IMR-90 (cell line): ENCODE data around the gene CLCN4. TPM values are rescaled to one million over a fixed set of nuclear protein-coding genes. Genes with fewer than 3 reads are reported as not detected.

Source experiments
- ATAC-seq: fragments of 200-7000 bp; cut with Tn5 transposase; 2 replicates; pipeline ENCODE4 v1.9.1; 2020; ENCODE audit warnings: low read depth, mild to moderate bottlenecking, moderate library complexity
- BruUV-seq: library from RNA; stranded (reverse); fragments of 400-500 nt; replicated peaks from 2 replicates; lab custom pipeline; 2021; lab: Mats Ljungman, UMichigan
- CTCF ChIA-PET: fragments of 300-600 bp; formaldehyde crosslinking; extraction: SDS; loops from one replicate; lab custom pipeline; 2021; ENCODE audit warnings: antibody characterized with exemption; lab: Yijun Ruan, JAX
- POLR2A ChIA-PET: fragments of 300-600 bp; sonication (Branson Sonifier 250); formaldehyde crosslinking; loops from one replicate; lab custom pipeline; 2022; ENCODE audit warnings: antibody characterized with exemption; ENCODE audit not compliant: unreplicated experiment; lab: Charles Lee
- DNase-seq: peaks from one replicate; pipeline ENCODE4 v3.0.0; 2013
- H2AFZ ChIP-seq: replicated peaks from 2 replicates; pipeline ENCODE3; 2013; ENCODE audit warnings: low read length, mild to moderate bottlenecking; ENCODE audit not compliant: poor library complexity
- H2AK5ac ChIP-seq: 2 replicates; pipeline ENCODE4 v1.6.1; 2013; ENCODE audit warnings: low read depth, low read length, inconsistent platforms
- H2AK9ac ChIP-seq: replicated peaks from 2 replicates; pipeline ENCODE3; 2013; ENCODE audit warnings: mild to moderate bottlenecking, low read depth, low read length, moderate library complexity; ENCODE audit not compliant: poor library complexity
- H2BK120ac ChIP-seq: 2 replicates; pipeline ENCODE4 v1.6.1; 2013; ENCODE audit warnings: low read depth, low read length, inconsistent platforms
- H2BK15ac ChIP-seq: 3 replicates; pipeline ENCODE4 v1.6.1; 2013; ENCODE audit warnings: low read depth, low read length, inconsistent platforms
- H2BK20ac ChIP-seq: 2 replicates; pipeline ENCODE4 v1.6.1; 2013; ENCODE audit warnings: low read depth, mild to moderate bottlenecking, inconsistent platforms, low read length, moderate library complexity
- H2BK5ac ChIP-seq: 2 replicates; pipeline ENCODE4 v1.6.1; 2013; ENCODE audit warnings: mild to moderate bottlenecking, low read depth, low read length, inconsistent platforms; ENCODE audit not compliant: poor library complexity, severe bottlenecking
- H3K14ac ChIP-seq: replicated peaks from 2 replicates; pipeline ENCODE4 v1.6.1; 2013; ENCODE audit warnings: low read depth, low read length, inconsistent platforms
- H3K18ac ChIP-seq: 2 replicates; pipeline ENCODE4 v1.6.1; 2013; ENCODE audit warnings: low read depth, low read length, control low read depth
- H3K23ac ChIP-seq: 2 replicates; pipeline ENCODE4 v1.6.1; 2013; ENCODE audit warnings: low read depth, low read length, inconsistent platforms
- H3K27ac ChIP-seq: 2 replicates; pipeline ENCODE4 v1.5.1; 2013; ENCODE audit warnings: mild to moderate bottlenecking, control low read depth, low read length; ENCODE audit not compliant: insufficient read depth
- H3K27me3 ChIP-seq: 2 replicates; pipeline ENCODE4 v1.6.1; 2013; ENCODE audit warnings: low read length; ENCODE audit not compliant: control insufficient read depth, insufficient read depth
- H3K36me3 ChIP-seq: 2 replicates; pipeline ENCODE4 v1.6.1; 2013; ENCODE audit warnings: low read length, mixed read lengths; ENCODE audit not compliant: control insufficient read depth, insufficient read depth
- H3K4ac ChIP-seq: 2 replicates; pipeline ENCODE4 v1.6.1; 2013; ENCODE audit warnings: low read depth, low read length, inconsistent platforms
- H3K4me1 ChIP-seq: 2 replicates; pipeline ENCODE4 v1.6.1; 2013; ENCODE audit warnings: low read length, mixed read lengths; ENCODE audit not compliant: control insufficient read depth, insufficient read depth
- H3K4me2 ChIP-seq: 2 replicates; pipeline ENCODE4 v1.6.1; 2013; ENCODE audit warnings: low read depth, mild to moderate bottlenecking, control low read depth, low read length, moderate library complexity
- H3K4me3 ChIP-seq: 2 replicates; pipeline ENCODE4 v1.5.1; 2013; ENCODE audit warnings: low read depth, mild to moderate bottlenecking, control low read depth, low read length, moderate library complexity; ENCODE audit not compliant: insufficient read depth
- H3K56ac ChIP-seq: 2 replicates; pipeline ENCODE4 v1.6.1; 2013; ENCODE audit warnings: low read length, inconsistent platforms; ENCODE audit not compliant: insufficient read depth; ENCODE audit errors: extremely low read depth
- H3K79me1 ChIP-seq, 2 experiments: 2 replicates each; pipeline ENCODE4 v1.6.1; 2013; ENCODE audit warnings: low read length in 2 of 2, inconsistent platforms in 1 of 2, low read depth in 1 of 2
- H3K9ac ChIP-seq: 2 replicates; pipeline ENCODE4 v1.6.1; 2013; ENCODE audit warnings: low read depth, low read length, control low read depth
- H3K9me1 ChIP-seq: 2 replicates; pipeline ENCODE4 v1.6.1; 2013; ENCODE audit warnings: low read length, inconsistent platforms; ENCODE audit not compliant: insufficient read depth
- H3K9me3 ChIP-seq: 2 replicates; pipeline ENCODE4 v1.6.1; 2013; ENCODE audit warnings: low read length; ENCODE audit not compliant: control insufficient read depth, insufficient read depth
- H4K20me1 ChIP-seq: 2 replicates; pipeline ENCODE4 v1.6.1; 2013; ENCODE audit warnings: low read length, inconsistent platforms; ENCODE audit not compliant: insufficient read depth
- H4K5ac ChIP-seq: 2 replicates; pipeline ENCODE4 v1.6.1; 2013; ENCODE audit warnings: mild to moderate bottlenecking, low read depth, low read length, control low read depth
- H4K8ac ChIP-seq, 2 experiments: 2 replicates each; pipeline ENCODE4 v1.6.1; 2013; ENCODE audit warnings: low read depth in 2 of 2, low read length in 2 of 2, control low read depth in 1 of 2, inconsistent platforms in 1 of 2
- H4K91ac ChIP-seq: 2 replicates; pipeline ENCODE4 v1.6.1; 2013; ENCODE audit warnings: low read depth, low read length, inconsistent platforms; ENCODE audit not compliant: insufficient read depth
- BHLHE40 ChIP-seq: fragments of 150-350 bp; IDR thresholded peaks from 2 replicates; pipeline ENCODE4 v1.6.1; 2016; ENCODE audit warnings: mild to moderate bottlenecking, low read depth, low read length
- CEBPB ChIP-seq: IDR thresholded peaks from 2 replicates; pipeline ENCODE4 v1.6.1; 2012; ENCODE audit warnings: low read depth, low read length, improper control_type of control experiment
- CHD1 ChIP-seq: IDR thresholded peaks from 2 replicates; pipeline ENCODE4 v1.6.1; 2012; ENCODE audit warnings: low read depth, low read length, improper control_type of control experiment
- CTCF ChIP-seq: conservative IDR thresholded peaks from 2 replicates; pipeline ENCODE4 v1.5.1; 2012; ENCODE audit warnings: mild to moderate bottlenecking, low read depth, low read length, improper control_type of control experiment
- ELK1 ChIP-seq: fragments of 150-350 bp; IDR thresholded peaks from 2 replicates; pipeline ENCODE4 v1.6.1; 2016; ENCODE audit warnings: low read depth, mild to moderate bottlenecking, low read length, moderate library complexity, borderline replicate concordance
- FOS ChIP-seq: fragments of 150-350 bp; IDR thresholded peaks from 2 replicates; pipeline ENCODE4 v1.6.1; 2016; ENCODE audit warnings: low read depth, low read length
- MAFK ChIP-seq: IDR thresholded peaks from 2 replicates; pipeline ENCODE4 v1.6.1; 2012; ENCODE audit warnings: low read depth, low read length, improper control_type of control experiment
- MAZ ChIP-seq: IDR thresholded peaks from 2 replicates; pipeline ENCODE4 v1.6.1; 2012; ENCODE audit warnings: low read depth, mild to moderate bottlenecking, low read length, improper control_type of control experiment, moderate library complexity, borderline replicate concordance
- MXI1 ChIP-seq: IDR thresholded peaks from 2 replicates; pipeline ENCODE4 v1.6.1; 2012; ENCODE audit warnings: low read depth, mild to moderate bottlenecking, low read length, moderate library complexity, borderline replicate concordance
- NFE2L2 ChIP-seq: fragments of 150-350 bp; IDR thresholded peaks from 2 replicates; pipeline ENCODE4 v1.6.1; 2016; ENCODE audit warnings: low read depth, mild to moderate bottlenecking, low read length
- POLR2A ChIP-seq: IDR thresholded peaks from 2 replicates; pipeline ENCODE4 v1.6.1; 2012; ENCODE audit warnings: mild to moderate bottlenecking, low read depth, low read length
- RAD21 ChIP-seq: IDR thresholded peaks from 2 replicates; pipeline ENCODE4 v1.6.1; 2012; ENCODE audit warnings: low read length, improper control_type of control experiment
- RCOR1 ChIP-seq: IDR thresholded peaks from 2 replicates; pipeline ENCODE4 v1.6.1; 2012; ENCODE audit warnings: mild to moderate bottlenecking, low read length, improper control_type of control experiment; ENCODE audit not compliant: insufficient replicate concordance
- RFX5 ChIP-seq: IDR thresholded peaks from 2 replicates; pipeline ENCODE4 v1.8.0; 2012; ENCODE audit warnings: low read depth, mild to moderate bottlenecking, low read length, moderate library complexity
- SMC3 ChIP-seq: fragments of 150-350 bp; IDR thresholded peaks from 2 replicates; pipeline ENCODE4 v1.6.1; 2016; ENCODE audit warnings: low read depth, mild to moderate bottlenecking, antibody characterized with exemption, low read length, moderate library complexity
- USF2 ChIP-seq: fragments of 150-350 bp; IDR thresholded peaks from 2 replicates; pipeline ENCODE4 v1.6.1; 2017; ENCODE audit warnings: mild to moderate bottlenecking, antibody characterized with exemption, low read length, low read depth
- WGBS, 2 experiments: methylation state at CpG; one replicate each; pipeline versions ENCODE4 v1.1.5 to v1.1.7; 2013; ENCODE audit warnings: missing lambda C conversion rate in 2 of 2; ENCODE audit not compliant: insufficient read length in 1 of 2; ENCODE audit errors: extremely low coverage in 2 of 2; 5-methylcytosine and 5-hydroxymethylcytosine counted together
- dilution Hi-C: fragments of 300-500 bp; cut with HindIII; formaldehyde crosslinking; loops from one replicate; pipeline ENCODE4 v1.14.3; 2018; ENCODE audit warnings: low sequenced_read_pairs; ENCODE audit not compliant: unreplicated experiment
- in situ Hi-C: fragments of 300-500 bp; cut with MboI; formaldehyde crosslinking; loops from 3 replicates; pipeline ENCODE4 v1.14.3; 2019; ENCODE audit warnings: low sequenced_read_pairs, inconsistent platforms, mixed read lengths
- intact Hi-C: fragments of 100-400 bp; cut with micrococcal nuclease; formaldehyde crosslinking; loops from 2 replicates; pipeline ENCODE4 v1.10.0; 2022
- polyA plus RNA-seq, 3 experiments: library from polyadenylated mRNA; depleted of rRNA; stranded (reverse); fragments of >200 nt; gene quantifications; 2 replicates each; pipeline ENCODE4 v1.2.3, GENCODE V29; 2012; ENCODE audit warnings: low replicate concordance in 1 of 3
- total RNA-seq: library from RNA; depleted of rRNA; stranded (reverse); fragments of >200 nt; gene quantifications from 2 replicates; pipeline ENCODE4 v1.2.3, GENCODE V29; 2012

CLCN4 gene
- total and polyA plus RNA-seq, 2 of the 4 experiments (the other 2 are of a cell fraction), result 2.2 to 4.5 TPM

GRCh38 chrX:10133980-10134676 lies 22.6 kb upstream of the CLCN4 start:
- H2AFZ ChIP-seq, result no peak overlapping the region
- no peak overlapping the region for H3K56ac ChIP-seq
- H3K4ac ChIP-seq, result no peak overlapping the region
- peaks cover 40% of the 10 kb centered on the region for H3K36me3 ChIP-seq
- 80% methylated on average over 10 of the region's 20 CpGs; no CpG with 5 or more reads in 1 of the 2 experiments for WGBS, 2 experiments
- no peaks in the 10 kb centered on the region; the same call in 1 of the 2 replicates for H3K4me1 ChIP-seq
- dilution Hi-C loops, result no loop called here
- H2BK120ac ChIP-seq, result no peak overlapping the region
- no peak overlapping the region for H3K23ac ChIP-seq
- H3K9me3 ChIP-seq, result no peaks in the 10 kb centered on the region; the same call in 1 of the 2 replicates
- ATAC-seq (no peak), DNase-seq (no peak)
- intact Hi-C loops, result no loop called here
- ChIA-PET CTCF (no interaction called here), POLR2A (no interaction called here)
- no TSS peak for BruUV-seq
- no peaks in the 10 kb centered on the region; a peak in 1 of 4 replicates for H3K79me1 ChIP-seq
- H4K20me1 ChIP-seq, result no peaks in the 10 kb centered on the region
- no peak overlapping the region for H2BK15ac ChIP-seq
- H3K18ac ChIP-seq, result no peak overlapping the region
- in situ Hi-C loops, result no loop called here
- no peak for TF ChIP-seq RAD21
- TF ChIP-seq NFE2L2, result no peak
- TF ChIP-seq CHD1, result no peak
- no peak for TF ChIP-seq MXI1
- no peak for TF ChIP-seq RCOR1
- TF ChIP-seq MAZ, result no peak
- no peak for TF ChIP-seq SMC3
- TF ChIP-seq CEBPB, result no peak
- no peak for TF ChIP-seq CTCF
- TF ChIP-seq POLR2A, result no peak
- TF ChIP-seq RFX5, result no peak
- no peak for TF ChIP-seq MAFK
- TF ChIP-seq FOS, result no peak
- no peak for TF ChIP-seq ELK1
- TF ChIP-seq BHLHE40, result no peak
- no peak for TF ChIP-seq USF2
- no peak overlapping the region for H3K14ac ChIP-seq
- H2AK9ac ChIP-seq, result no peak overlapping the region
- no peak overlapping the region for H2AK5ac ChIP-seq
- H3K9ac ChIP-seq, result no peak overlapping the region
- H3K9me1 ChIP-seq, result 0 out of 2 replicates have a peak, but pooled peaks cover 5% of the 10 kb centered on the region
- no peak overlapping the region for H3K4me3 ChIP-seq
- no peak overlapping the region for H2BK20ac ChIP-seq
- H3K27ac ChIP-seq, result no peak overlapping the region
- no peak overlapping the region for H3K4me2 ChIP-seq
- no peaks in the 10 kb centered on the region for H3K27me3 ChIP-seq
- H4K5ac ChIP-seq, result no peak overlapping the region
- no peak overlapping the region for H4K91ac ChIP-seq
- no peak overlapping the region for H2BK5ac ChIP-seq
- H4K8ac ChIP-seq, result no peak overlapping the region
